Endothelial cell of umbilical vein (primary cell): ENCODE measurements around the gene KCNMB4. TPM values are rescaled to one million over a fixed set of nuclear protein-coding genes. Genes with fewer than 3 reads are reported as not detected.

Experiments used
- BruUV-seq: library from RNA; stranded (reverse); fragments of 400-500 nt; replicated peaks from 2 replicates; lab custom pipeline; 2021; lab: Mats Ljungman, UMichigan
- CTCF ChIA-PET: fragments of 300-600, 350-600 bp; sonication (Branson Sonifier 250); formaldehyde crosslinking; loops from one replicate; lab custom pipeline; 2021; ENCODE audit warnings: antibody characterized with exemption, inconsistent platforms; lab: Charles Lee
- POLR2A ChIA-PET: fragments of 300-600, 350-600 bp; sonication (Branson Sonifier 250); formaldehyde crosslinking; loops from one replicate; lab custom pipeline; 2021; ENCODE audit warnings: antibody characterized with exemption, inconsistent platforms; lab: Charles Lee
- DNase-seq: peaks from one replicate; pipeline ENCODE4 v3.0.0-alpha.2; 2011; ENCODE audit warnings: low read depth, low spot score
- FAIRE-seq: peaks from 2 replicates; lab custom pipeline; 2011; peaks lifted over from hg19 to GRCh38; lab: Jason Lieb, UNC
- H2AFZ ChIP-seq: 2 replicates; pipeline ENCODE4 v1.6.0; 2012; ENCODE audit warnings: low read depth, low read length, control low read depth, inconsistent platforms
- H3K27ac ChIP-seq: 2 replicates; pipeline ENCODE4 v1.5.1; 2011; ENCODE audit warnings: low read depth, mild to moderate bottlenecking, control low read depth, low read length, moderate library complexity; ENCODE audit not compliant: insufficient read depth
- H3K27me3 ChIP-seq, 2 experiments: 2 replicates each; pipeline versions ENCODE4 v1.6.0 to v1.6.1; 2011; ENCODE audit warnings: low read length in 2 of 2, mixed read lengths in 1 of 2; ENCODE audit not compliant: control insufficient read depth in 2 of 2, insufficient read depth in 2 of 2
- H3K36me3 ChIP-seq, 2 experiments: 2 replicates in 1 of 2; 3 replicates in 1 of 2; pipeline ENCODE4 v1.5.1; 2011; ENCODE audit warnings: low read length in 2 of 2, mild to moderate bottlenecking in 1 of 2, moderate library complexity in 1 of 2; ENCODE audit not compliant: control insufficient read depth in 2 of 2, insufficient read depth in 2 of 2; ENCODE audit errors: extremely low read depth in 1 of 2
- H3K4me1 ChIP-seq: 3 replicates; pipeline ENCODE4 v1.5.1; 2011; ENCODE audit warnings: mild to moderate bottlenecking, low read length; ENCODE audit not compliant: control insufficient read depth, insufficient read depth; ENCODE audit errors: extremely low read depth
- H3K4me2 ChIP-seq: 2 replicates; pipeline ENCODE4 v1.6.1; 2011; ENCODE audit warnings: low read length, control low read depth, mixed read lengths; ENCODE audit not compliant: insufficient read depth
- H3K4me3 ChIP-seq, 3 experiments: fragments of 200-600 bp in 1 of 3; sonication (generic), shearing (Covaris generic) in 1 of 3; replicated peaks in 1 of 3; 2 replicates each; pipeline ENCODE4 v1.5.1; 2011 to 2016; ENCODE audit warnings: control low read depth in 3 of 3, low read length in 3 of 3, mild to moderate bottlenecking in 2 of 3, inconsistent platforms in 1 of 3, low read depth in 1 of 3, moderate library complexity in 1 of 3; ENCODE audit not compliant: insufficient read depth in 1 of 3
- H3K79me2 ChIP-seq: 2 replicates; pipeline ENCODE4 v1.6.0; 2012; ENCODE audit warnings: low read length, inconsistent platforms; ENCODE audit not compliant: control insufficient read depth, insufficient read depth
- H3K9ac ChIP-seq: replicated peaks from 2 replicates; pipeline ENCODE3; 2011; ENCODE audit warnings: low read length, control low read depth; ENCODE audit not compliant: insufficient read depth; ENCODE audit errors: extremely low read depth
- H3K9me1 ChIP-seq: replicated peaks from 3 replicates; pipeline ENCODE4 v1.6.0; 2011; ENCODE audit warnings: mild to moderate bottlenecking, low read length; ENCODE audit not compliant: control insufficient read depth, insufficient read depth; ENCODE audit errors: extremely low read depth
- H3K9me3 ChIP-seq: replicated peaks from 2 replicates; pipeline ENCODE4 v1.5.1; 2012; ENCODE audit warnings: low read length, inconsistent platforms; ENCODE audit not compliant: control insufficient read depth, insufficient read depth
- H4K20me1 ChIP-seq: replicated peaks from 2 replicates; pipeline ENCODE3; 2011; ENCODE audit warnings: mild to moderate bottlenecking, low read length; ENCODE audit not compliant: control insufficient read depth, insufficient read depth; ENCODE audit errors: extremely low read depth
- CTCF ChIP-seq, 2 donors: IDR thresholded peaks; 1 replicate in 1 of 2; 2 replicates in 1 of 2; pipeline ENCODE4 v1.5.1; 2011; ENCODE audit warnings: low read length in 2 of 2, mild to moderate bottlenecking in 2 of 2, moderate library complexity in 2 of 2, control low read depth in 1 of 2, inconsistent platforms in 1 of 2, low read depth in 1 of 2; ENCODE audit not compliant: insufficient read depth in 1 of 2; ENCODE audit errors: extremely low read depth in 1 of 2
- EZH2 ChIP-seq: IDR thresholded peaks from 2 replicates; pipeline ENCODE4 v1.6.1; 2012; ENCODE audit warnings: borderline replicate concordance, low read depth, mild to moderate bottlenecking, moderate library complexity, low read length, inconsistent platforms; ENCODE audit not compliant: severe bottlenecking
- FOS ChIP-seq: IDR thresholded peaks from 2 replicates; pipeline ENCODE4 v1.6.1; 2011; ENCODE audit warnings: mild to moderate bottlenecking, low read length, moderate library complexity, borderline replicate concordance; ENCODE audit not compliant: insufficient read depth
- GATA2 ChIP-seq: IDR thresholded peaks from 2 replicates; pipeline ENCODE4 v1.7.0; 2011; ENCODE audit warnings: low read depth, mild to moderate bottlenecking, moderate library complexity, mixed read lengths, low read length; ENCODE audit not compliant: insufficient read length, insufficient read depth
- JUN ChIP-seq: IDR thresholded peaks from 2 replicates; pipeline ENCODE4 v1.6.1; 2011; ENCODE audit warnings: borderline replicate concordance, low read depth; ENCODE audit not compliant: insufficient read length, insufficient read depth
- MAX ChIP-seq: IDR thresholded peaks from 2 replicates; pipeline ENCODE4 v1.6.1; 2011; ENCODE audit not compliant: insufficient read depth, insufficient read length
- MYC ChIP-seq: IDR thresholded peaks from one replicate; pipeline ENCODE4 v1.6.1; 2011; ENCODE audit warnings: mild to moderate bottlenecking, low read depth, low read length
- POLR2A ChIP-seq: IDR thresholded peaks from 2 replicates; pipeline ENCODE4 v1.6.1; 2012; ENCODE audit warnings: low read depth, mild to moderate bottlenecking, control low read depth, low read length
- POLR2AphosphoS5 ChIP-seq: IDR thresholded peaks from 2 replicates; pipeline ENCODE4 v1.6.1; 2012; ENCODE audit warnings: low read depth, mild to moderate bottlenecking, control low read depth, low read length, moderate library complexity; ENCODE audit not compliant: insufficient read depth
- dilution Hi-C: fragments of 300-500 bp; cut with MboI; formaldehyde crosslinking; loops from one replicate; pipeline ENCODE4 v1.15.0; 2019; ENCODE audit warnings: low sequenced_read_pairs; ENCODE audit not compliant: extremely low pct_ligation_motif_present
- intact Hi-C: fragments of 100-400 bp; cut with micrococcal nuclease; formaldehyde crosslinking; loops from one replicate; pipeline ENCODE4 v1.10.0; 2022
- polyA plus RNA-seq, 4 experiments: library from polyadenylated mRNA; depleted of rRNA in 3 of 4; stranded (reverse) in 3 of 4; unstranded in 1 of 4; fragments of >200 nt; gene quantifications; 2 replicates each; pipeline versions ENCODE4 v1.2.1 to v1.2.3, GENCODE V29; 2011 to 2012; ENCODE audit warnings: missing spikeins in 1 of 4
- total RNA-seq: library from RNA; stranded (reverse); gene quantifications from 2 replicates; pipeline ENCODE4 v1.2.3, GENCODE V29; 2021

Gene KCNMB4
- total and polyA plus RNA-seq, 2 donors (not counting 3 experiments of a cell fraction or from before 2014, with no cell fraction given): 0.97 to 2.0 TPM

- POLR2A ChIA-PET: no interaction called here
- DNase-seq (no peak), FAIRE-seq (no peak)
- Histone ChIP-seq H2AFZ (no peak overlapping the region), H3K27me3 (no peaks in the 10 kb centered on the region), H3K9me1 (no peaks in the 10 kb centered on the region), H3K4me2 (no peak overlapping the region), H3K4me3 (no peak overlapping the region), H3K4me1 (no peaks in the 10 kb centered on the region), H3K9ac (no peak overlapping the region), H3K27ac (no peak overlapping the region), H3K79me2 (no peaks in the 10 kb centered on the region), H3K36me3 (no peaks in the 10 kb centered on the region), H4K20me1 (no peaks in the 10 kb centered on the region), H3K9me3 (no peaks in the 10 kb centered on the region)
- dilution Hi-C loops: no loop called here
- CTCF ChIA-PET: no interaction called here
- TF ChIP-seq JUN (no peak), CTCF (IDR thresholded peaks at IDR 0.05; ENCODE audit: extremely low read depth in 1 of 2, insufficient read depth in 1 of 2, low read depth in 1 of 2, low read length in 2 of 2) (no peak), GATA2 (no peak), POLR2A (no peak), MYC (no peak), POLR2AphosphoS5 (no peak), FOS (no peak), MAX (no peak), EZH2 (no peak)
- intact Hi-C loops: no loop called here
- no TSS peak for BruUV-seq
Measured at GRCh38 chr12:70436836-70437235, 70.7 kb downstream of the KCNMB4 start.
